Breast epithelium (tissue), 4 donors: ENCODE measurements around the gene SPATA6. TPM values are rescaled to one million over a fixed set of nuclear protein-coding genes. Genes with fewer than 3 reads are reported as not detected.

Experiments used
- DNase-seq, 2 donors: peaks; one replicate each; pipeline ENCODE4 v3.0.0-alpha.2; 2019; ENCODE audit warnings: low spot score in 2 of 2
- H3K27ac ChIP-seq, 2 donors: fragments of 200-600 bp; sonication (generic) in 1 of 2; one replicate each; pipeline ENCODE4 v1.5.1; 2016 to 2019; ENCODE audit warnings: mild to moderate bottlenecking in 1 of 2
- H3K27me3 ChIP-seq, 2 donors: fragments of 200-600 bp; sonication (generic) in 1 of 2; one replicate each; pipeline versions ENCODE4 v1.5.1 to v1.6.0; 2017 to 2019; ENCODE audit warnings: control low read depth in 1 of 2, mild to moderate bottlenecking in 1 of 2
- H3K36me3 ChIP-seq: fragments of 200-600 bp; one replicate; pipeline ENCODE4 v1.5.1; 2019
- H3K4me1 ChIP-seq, 2 donors: fragments of 200-600 bp; sonication (generic); one replicate each; pipeline ENCODE4 v1.5.1; 2016 to 2019; ENCODE audit warnings: control low read depth in 1 of 2
- H3K4me3 ChIP-seq, 3 donors: fragments of 200-600 bp; sonication (generic); 1 replicate in 2 of 3; 2 replicates in 1 of 3; pipeline ENCODE4 v1.5.1; 2016 to 2019; ENCODE audit warnings: mild to moderate bottlenecking in 3 of 3, moderate library complexity in 2 of 3
- H3K9me3 ChIP-seq, 2 donors: fragments of 200-600 bp; sonication (generic) in 1 of 2; one replicate each; pipeline ENCODE4 v1.5.1; 2016 to 2019; ENCODE audit warnings: control low read depth in 1 of 2
- CTCF ChIP-seq, 3 donors: fragments of 450-650 bp; IDR thresholded peaks; one replicate each; pipeline ENCODE4 v1.5.1; 2016 to 2017; ENCODE audit warnings: antibody characterized with exemption in 3 of 3, mild to moderate bottlenecking in 3 of 3, moderate library complexity in 3 of 3
- POLR2A ChIP-seq: fragments of 450-650 bp; IDR thresholded peaks from one replicate; pipeline ENCODE4 v1.6.1; 2016; ENCODE audit warnings: antibody characterized with exemption, mild to moderate bottlenecking, moderate library complexity
- POLR2AphosphoS5 ChIP-seq, 3 donors: sonication (generic); formaldehyde crosslinking; IDR thresholded peaks; one replicate each; pipeline ENCODE4 v1.6.1; 2017; ENCODE audit warnings: antibody characterized with exemption in 3 of 3
- intact Hi-C: fragments of 100-400 bp; cut with DNase I; formaldehyde crosslinking; loops from one replicate; pipeline ENCODE4 v1.15.1; 2023; ENCODE audit warnings: low total_unique reads
- total RNA-seq, 3 donors: library from RNA; depleted of rRNA; stranded (reverse); fragments of >200 nt; gene quantifications; one replicate each; pipeline ENCODE4 v1.1.0, GENCODE V29; 2016

The SPATA6 gene
- total RNA-seq, 3 donors from 2014 or later, result 25.6 to 43.3 (median 34.7) TPM

- Histone ChIP-seq H3K27ac (no peak overlapping the region), H3K9me3 (no peaks in the 10 kb centered on the region), H3K4me3 (no peak overlapping the region), H3K4me1 (no peaks in the 10 kb centered on the region), H3K36me3 (no peaks in the 10 kb centered on the region), H3K27me3 (no peaks in the 10 kb centered on the region)
- no peak for TF ChIP-seq POLR2A
- TF ChIP-seq POLR2AphosphoS5 (IDR thresholded peaks at IDR 0.05), result no peak
- TF ChIP-seq CTCF (IDR thresholded peaks at IDR 0.05), result no peak
- DNase-seq, result no peak
- intact Hi-C loops, result no loop called here
These were observed 57.0 kb downstream of the SPATA6 start for GRCh38 chr1:48415050-48415449.

- intact Hi-C loops, result loop anchor here (5.0 kb wide), 1 partner anchor 422 kb away; no protein-coding TSS in a partner anchor
- no peak for DNase-seq
- H3K27me3 ChIP-seq, result no peaks in the 10 kb centered on the region
- H3K4me1 ChIP-seq, result no peaks in the 10 kb centered on the region
- H3K36me3 ChIP-seq, result no peaks in the 10 kb centered on the region
- TF ChIP-seq CTCF (IDR thresholded peaks at IDR 0.05) (no peak), POLR2A (no peak), POLR2AphosphoS5 (IDR thresholded peaks at IDR 0.05) (no peak)
- no peaks in the 10 kb centered on the region for H3K9me3 ChIP-seq
- H3K27ac ChIP-seq, result no peak overlapping the region
- H3K4me3 ChIP-seq, result no peak overlapping the region
These were observed 57.7 kb downstream of the SPATA6 start for GRCh38 chr1:48414264-48414663.

GRCh38 chr1:48405940-48406339 is 66.1 kb downstream of the SPATA6 start:
- DNase-seq, result no peak
- intact Hi-C loops, result no loop called here

GRCh38 chr1:48405400-48405799 is 66.6 kb downstream of the SPATA6 start:
- H3K4me3 ChIP-seq, result no peak overlapping the region
- no peak for DNase-seq
- H3K27ac ChIP-seq, result no peak overlapping the region
- H3K9me3 ChIP-seq, result no peaks in the 10 kb centered on the region
- H3K4me1 ChIP-seq, result no peaks in the 10 kb centered on the region
- H3K27me3 ChIP-seq, result no peaks in the 10 kb centered on the region
- no peak for TF ChIP-seq CTCF (IDR thresholded peaks at IDR 0.05)
- TF ChIP-seq POLR2AphosphoS5 (IDR thresholded peaks at IDR 0.05), result no peak
- no peak for TF ChIP-seq POLR2A
- H3K36me3 ChIP-seq, result no peaks in the 10 kb centered on the region
- intact Hi-C loops, result no loop called here

More at GRCh38 chr1:48405940-48406339, 66.1 kb downstream of the SPATA6 start:
- no peak overlapping the region for H3K4me3 ChIP-seq
- no peaks in the 10 kb centered on the region for H3K27me3 ChIP-seq
- H3K27ac ChIP-seq, result no peak overlapping the region
- TF ChIP-seq POLR2AphosphoS5 (IDR thresholded peaks at IDR 0.05), result no peak
- no peak for TF ChIP-seq CTCF (IDR thresholded peaks at IDR 0.05)
- no peak for TF ChIP-seq POLR2A
- no peaks in the 10 kb centered on the region for H3K4me1 ChIP-seq
- no peaks in the 10 kb centered on the region for H3K9me3 ChIP-seq
- H3K36me3 ChIP-seq, result no peaks in the 10 kb centered on the region

GRCh38 chr1:48402599-48402998 is 69.4 kb downstream of the SPATA6 start:
- no peaks in the 10 kb centered on the region for H3K9me3 ChIP-seq
- no peaks in the 10 kb centered on the region for H3K4me1 ChIP-seq
- H3K4me3 ChIP-seq, result no peak overlapping the region
- DNase-seq, result no peak
- TF ChIP-seq CTCF (IDR thresholded peaks at IDR 0.05), result no peak
- no peak for TF ChIP-seq POLR2AphosphoS5 (IDR thresholded peaks at IDR 0.05)
- no peak for TF ChIP-seq POLR2A
- H3K36me3 ChIP-seq, result no peaks in the 10 kb centered on the region
- intact Hi-C loops, result loop anchor here (5.0 kb wide), 1 partner anchor 995 kb away; no protein-coding TSS in a partner anchor
- H3K27me3 ChIP-seq, result no peaks in the 10 kb centered on the region
- no peak overlapping the region for H3K27ac ChIP-seq
